ENCODE results near the gene ATPAF1. TPM values are rescaled to one million over a fixed set of nuclear protein-coding genes. Genes with fewer than 3 reads are reported as not detected.

The ATPAF1 gene
- total and polyA plus RNA-seq, 10 of the 15 experiments (the other 5 are each of a cell fraction or from before 2014, with no cell fraction given), result 15.2 to 93.5 (median 48.4) TPM

- no peak for TF ChIP-seq MLLT1 (IDR thresholded peaks at IDR 0.05)
- TF ChIP-seq HDAC6 (IDR thresholded peaks at IDR 0.05; ENCODE audit: unreplicated experiment), result no peak
- no peak for TF ChIP-seq NBN (IDR thresholded peaks at IDR 0.05)
- no peak for TF ChIP-seq PAX8 (IDR thresholded peaks at IDR 0.05)
- TF ChIP-seq USF1 (IDR thresholded peaks at IDR 0.05; ENCODE audit: borderline replicate concordance, extremely low read length, insufficient read depth, low read depth, low read length), result no peak
- no peak for TF ChIP-seq PBX3 (IDR thresholded peaks at IDR 0.05; ENCODE audit: insufficient replicate concordance, low read depth, low read length)
Measured at GRCh38 chr1:46587069-46587468, 81.1 kb downstream of the ATPAF1 start (continued).

- no TSS peak for BruUV-seq (replicated peaks)
- POLR2A ChIA-PET, result interaction anchor here (0.6 to 0.8 kb wide), 3 partner anchors 11 to 749 kb away, joined by 3 to 6 read pairs (median 4); no protein-coding TSS in a partner anchor
- DNase-seq (ENCODE audit: low read depth, low spot score), result no peak
- no peak overlapping the region for H3K27ac ChIP-seq (ENCODE audit: control insufficient read depth, insufficient read depth)
- in situ Hi-C loops (cut with MboI), result no loop called here
- no peaks in the 10 kb centered on the region; the same call in 1 of the 2 replicates for H3K4me1 ChIP-seq (ENCODE audit: control insufficient read depth, insufficient read depth, low read length)
- H3K4me3 ChIP-seq, result no peak overlapping the region
- CTCF ChIA-PET, result interaction anchor here (0.6 to 1.6 kb wide), 2 partner anchors 18 to 188 kb away, joined by 3 to 6 read pairs; partner anchors contain the start of gene MKNK1
- H3K9ac ChIP-seq (ENCODE audit: control insufficient read depth, insufficient read depth, low read length), result no peak overlapping the region
- 92% methylated on average over 12 of the region's 12 CpGs for WGBS (ENCODE audit: insufficient coverage, insufficient replicate concordance, low lambda C conversion rate, missing lambda C conversion rate)
- no peak overlapping the region for H3K4me2 ChIP-seq (ENCODE audit: control insufficient read depth, insufficient read depth)
- no peaks in the 10 kb centered on the region; the same call in 2 of the 3 replicates for H3K9me3 ChIP-seq (replicated peaks; ENCODE audit: control insufficient read depth, insufficient read depth, low read length)
- peaks cover 2 to 33% of the 10 kb centered on the region in 2 experiments for H3K36me3 ChIP-seq (ENCODE audit: control insufficient read depth in 2 of 2, insufficient read depth in 2 of 2, low read length in 1 of 2)
- intact Hi-C loops (cut with micrococcal nuclease; ENCODE audit: unreplicated experiment), result no loop called here
- SMC1A ChIA-PET (ENCODE audit: uncharacterized antibody, unreplicated experiment), result interaction anchor here (0.7 to 1.2 kb wide), 2 partner anchors 18 to 111 kb away, joined by 3 read pairs; no protein-coding TSS in a partner anchor
- no peak for FAIRE-seq
- no peaks in the 10 kb centered on the region for H4K20me1 ChIP-seq (ENCODE audit: control insufficient read depth, insufficient read depth)
- no peaks in the 10 kb centered on the region for H3K79me2 ChIP-seq (ENCODE audit: control insufficient read depth, insufficient read depth, low read length)
- ATAC-seq, result no peak
- no peak overlapping the region for H2AFZ ChIP-seq (ENCODE audit: control insufficient read depth, low read depth, low read length)
- no peaks in the 10 kb centered on the region for H3K27me3 ChIP-seq (replicated peaks in 1 of 2; ENCODE audit: control insufficient read depth in 2 of 2, insufficient read depth in 2 of 2, low read length in 1 of 2)
- RAD21 ChIA-PET (ENCODE audit: unreplicated experiment), result no interaction called here
- TF ChIP-seq ATF3 (IDR thresholded peaks at IDR 0.05; ENCODE audit: borderline replicate concordance, extremely low read depth, low read depth, low read length) (no peak), CBFB (IDR thresholded peaks at IDR 0.05; ENCODE audit: low read depth) (no peak), ZNF687 (IDR thresholded peaks at IDR 0.05) (no peak), STAT1 (conservative IDR thresholded peaks at IDR 0.05) (no peak), PAX5 (IDR thresholded peaks at IDR 0.05; ENCODE audit: borderline replicate concordance, low read depth, low read length) (no peak), HCFC1 (IDR thresholded peaks at IDR 0.05; ENCODE audit: low read length) (no peak), SMAD5 (IDR thresholded peaks at IDR 0.05; ENCODE audit: low read depth) (no peak), RBBP5 (conservative IDR thresholded peaks at IDR 0.05) (no peak), NFYA (IDR thresholded peaks at IDR 0.05; ENCODE audit: borderline replicate concordance, low read depth, low read length) (no peak), HDAC6 (IDR thresholded peaks at IDR 0.05; ENCODE audit: unreplicated experiment) (no peak)
Measured at GRCh38 chr1:46585312-46585938, 82.7 kb downstream of the ATPAF1 start.
